ENCODE measurements around the gene NECAB2.

DNA sequence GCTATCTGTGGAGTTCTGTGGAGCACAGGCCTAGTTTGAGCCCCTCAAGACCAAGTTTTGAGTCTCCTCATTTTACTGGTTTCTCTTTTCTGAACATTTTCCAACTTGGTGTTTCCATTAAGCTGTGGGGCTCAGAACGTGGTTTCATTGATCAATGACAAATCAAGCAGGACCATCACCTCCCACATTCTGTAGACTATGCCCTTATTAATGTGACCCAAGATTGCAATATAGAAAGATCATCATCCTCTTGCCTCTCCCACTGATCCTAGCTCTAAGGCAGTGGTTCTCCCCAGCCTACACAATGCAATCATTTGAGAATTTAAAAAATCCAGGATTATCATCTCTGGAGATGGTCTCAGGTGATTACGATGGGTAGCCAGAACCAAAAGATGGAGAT is 30.8 kb upstream of the NECAB2 start:
- TF ChIP-seq, protein P1, sequence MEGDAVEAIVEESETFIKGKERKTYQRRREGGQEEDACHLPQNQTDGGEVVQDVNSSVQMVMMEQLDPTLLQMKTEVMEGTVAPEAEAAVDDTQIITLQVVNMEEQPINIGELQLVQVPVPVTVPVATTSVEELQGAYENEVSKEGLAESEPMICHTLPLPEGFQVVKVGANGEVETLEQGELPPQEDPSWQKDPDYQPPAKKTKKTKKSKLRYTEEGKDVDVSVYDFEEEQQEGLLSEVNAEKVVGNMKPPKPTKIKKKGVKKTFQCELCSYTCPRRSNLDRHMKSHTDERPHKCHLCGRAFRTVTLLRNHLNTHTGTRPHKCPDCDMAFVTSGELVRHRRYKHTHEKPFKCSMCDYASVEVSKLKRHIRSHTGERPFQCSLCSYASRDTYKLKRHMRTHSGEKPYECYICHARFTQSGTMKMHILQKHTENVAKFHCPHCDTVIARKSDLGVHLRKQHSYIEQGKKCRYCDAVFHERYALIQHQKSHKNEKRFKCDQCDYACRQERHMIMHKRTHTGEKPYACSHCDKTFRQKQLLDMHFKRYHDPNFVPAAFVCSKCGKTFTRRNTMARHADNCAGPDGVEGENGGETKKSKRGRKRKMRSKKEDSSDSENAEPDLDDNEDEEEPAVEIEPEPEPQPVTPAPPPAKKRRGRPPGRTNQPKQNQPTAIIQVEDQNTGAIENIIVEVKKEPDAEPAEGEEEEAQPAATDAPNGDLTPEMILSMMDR (IDR thresholded peaks at IDR 0.05 in 4 of 5, conservative IDR thresholded peaks at IDR 0.05 in 1 of 5): no peak
- TF ChIP-seq POLR2A (IDR thresholded peaks at IDR 0.05): no peak
